Measurements from ENCODE around the gene ARNT2. TPM values are rescaled to one million over a fixed set of nuclear protein-coding genes. Genes with fewer than 3 reads are reported as not detected.

ARNT2 gene
- total RNA-seq, 1 donor from 2014 or later = not detected

DNA sequence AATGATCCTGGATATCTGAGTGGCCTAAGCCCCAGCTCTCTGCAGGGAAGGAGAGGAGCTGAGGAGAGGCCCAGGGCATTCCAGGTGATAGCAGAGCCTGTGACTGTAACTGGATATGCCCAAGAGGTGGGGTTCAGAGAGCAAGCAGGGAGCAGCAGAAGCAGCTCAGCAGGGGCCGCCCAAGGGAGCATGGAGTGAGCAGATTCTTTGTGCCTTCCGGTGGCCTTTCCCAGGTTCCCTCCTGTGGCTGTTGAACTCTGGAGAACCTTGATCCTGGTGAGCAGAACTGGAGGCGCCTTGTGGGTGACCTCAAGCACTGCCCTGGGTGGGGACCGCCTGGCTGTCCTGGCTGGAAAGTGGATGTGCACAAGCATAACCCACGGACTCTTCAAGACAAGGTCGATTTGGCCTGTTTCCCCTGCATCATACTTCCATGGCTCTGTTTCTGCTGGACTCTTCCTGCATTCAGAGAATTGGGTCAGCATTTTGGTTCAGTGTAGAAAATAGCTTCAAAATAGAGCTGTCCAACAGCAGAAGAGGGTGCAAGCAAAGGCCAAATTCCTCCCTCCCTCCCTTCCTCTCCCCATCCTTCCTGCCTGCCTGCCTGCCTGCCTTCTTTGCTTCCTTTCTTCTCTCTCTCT lies 76.1 kb downstream of the ARNT2 start:
- DNase-seq (ENCODE audit: low spot score) = no peak
- Mint-ChIP-seq H3K4me1 (ENCODE audit: low read depth) (no peaks in the 10 kb centered on the region), H3K36me3 (ENCODE audit: low read depth) (no peaks in the 10 kb centered on the region), H3K27ac (no peak overlapping the region), H3K9me3 (peaks cover 6% of the 10 kb centered on the region), H3K4me3 (ENCODE audit: low read depth) (no peak overlapping the region), H3K27me3 (ENCODE audit: low read depth) (peaks cover 5% of the 10 kb centered on the region)
- intact Hi-C loops (cut with micrococcal nuclease) = no loop called here

DNA sequence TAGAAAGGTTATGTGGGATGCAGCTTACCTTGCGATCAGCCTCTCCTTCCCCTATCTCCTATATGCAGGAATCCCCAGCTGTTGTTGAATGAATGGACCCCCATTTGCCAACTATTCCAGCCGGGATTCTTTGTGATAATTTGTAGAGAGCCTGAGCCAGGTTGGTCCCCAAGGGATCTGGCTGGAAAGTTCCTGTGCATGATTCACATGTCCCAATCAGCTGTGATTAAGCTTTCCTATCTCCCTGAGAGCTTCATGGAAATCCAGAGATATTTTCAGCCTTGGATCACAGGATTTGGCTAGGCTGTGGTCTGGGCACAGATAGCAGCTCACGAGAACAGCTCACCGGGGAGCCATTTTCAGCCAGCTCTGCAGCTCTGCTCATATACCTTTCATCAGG lies 76.7 kb downstream of the ARNT2 start:
- DNase-seq (ENCODE audit: low spot score) = no peak
- H3K36me3 Mint-ChIP-seq (ENCODE audit: low read depth) = no peaks in the 10 kb centered on the region
- intact Hi-C loops (cut with micrococcal nuclease) = no loop called here
- H3K9me3 Mint-ChIP-seq = peaks cover 2% of the 10 kb centered on the region
- H3K4me1 Mint-ChIP-seq (ENCODE audit: low read depth) = no peaks in the 10 kb centered on the region
- no peak overlapping the region for H3K4me3 Mint-ChIP-seq (ENCODE audit: low read depth)
- H3K27ac Mint-ChIP-seq = no peak overlapping the region
- peaks cover 5% of the 10 kb centered on the region for H3K27me3 Mint-ChIP-seq (ENCODE audit: low read depth)

DNA sequence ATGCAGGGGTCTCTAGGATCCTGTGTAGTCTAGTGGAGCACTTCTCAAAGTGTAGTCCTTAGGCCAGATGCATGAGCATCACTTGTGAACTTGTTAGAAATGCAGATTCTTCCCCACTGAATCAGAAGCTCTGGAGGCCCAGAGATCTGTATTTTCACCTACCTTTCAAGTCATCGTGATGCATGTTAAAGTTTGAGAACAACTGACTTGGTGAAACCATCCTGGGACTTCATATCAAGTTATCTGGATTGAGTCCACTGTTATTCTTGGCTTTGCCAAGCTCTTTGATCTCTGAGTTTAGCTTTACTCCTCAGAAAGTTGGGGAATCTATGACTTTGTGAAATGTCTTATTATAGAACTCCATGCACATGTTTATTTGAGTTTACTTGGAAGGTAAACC lies 78.5 kb downstream of the ARNT2 start:
- H3K4me3 Mint-ChIP-seq (ENCODE audit: low read depth) = no peak overlapping the region
- H3K4me1 Mint-ChIP-seq (ENCODE audit: low read depth) = peaks cover 3% of the 10 kb centered on the region
- no peak for DNase-seq (ENCODE audit: low spot score)
- peaks cover 5% of the 10 kb centered on the region for H3K27me3 Mint-ChIP-seq (ENCODE audit: low read depth)
- H3K27ac Mint-ChIP-seq = no peak overlapping the region
- H3K9me3 Mint-ChIP-seq = no peaks in the 10 kb centered on the region
- no peaks in the 10 kb centered on the region for H3K36me3 Mint-ChIP-seq (ENCODE audit: low read depth)
- intact Hi-C loops (cut with micrococcal nuclease) = no loop called here

DNA sequence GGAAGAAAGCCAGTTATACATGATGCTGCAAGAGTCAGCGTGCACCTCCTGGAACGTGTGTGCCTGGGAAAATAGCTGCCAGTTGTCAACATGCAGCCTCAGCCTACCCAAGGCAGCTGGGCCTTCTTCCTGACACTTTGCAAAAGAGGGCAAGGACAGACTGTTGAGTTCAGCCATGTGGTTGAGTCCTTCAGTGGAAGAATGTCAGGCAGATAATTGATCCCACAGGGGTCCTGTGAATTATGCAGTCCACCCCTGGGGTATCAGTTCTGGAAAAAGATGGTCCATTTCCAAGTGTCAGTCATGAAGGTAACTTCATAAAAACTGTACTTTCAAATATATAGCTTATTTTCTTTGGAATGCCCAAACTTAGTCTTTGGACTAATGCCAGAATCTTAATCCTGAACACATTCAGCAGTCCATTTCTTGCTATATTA lies 79.6 kb downstream of the ARNT2 start:
- H3K4me3 Mint-ChIP-seq (ENCODE audit: low read depth) = no peak overlapping the region
- H3K27ac Mint-ChIP-seq = no peak overlapping the region
- H3K27me3 Mint-ChIP-seq (ENCODE audit: low read depth) = peaks cover 5% of the 10 kb centered on the region
- H3K4me1 Mint-ChIP-seq (ENCODE audit: low read depth) = peaks cover 3% of the 10 kb centered on the region
- no peak for DNase-seq (ENCODE audit: low spot score)
- intact Hi-C loops (cut with micrococcal nuclease) = no loop called here
- H3K36me3 Mint-ChIP-seq (ENCODE audit: low read depth) = no peaks in the 10 kb centered on the region
- H3K9me3 Mint-ChIP-seq = no peaks in the 10 kb centered on the region

DNA sequence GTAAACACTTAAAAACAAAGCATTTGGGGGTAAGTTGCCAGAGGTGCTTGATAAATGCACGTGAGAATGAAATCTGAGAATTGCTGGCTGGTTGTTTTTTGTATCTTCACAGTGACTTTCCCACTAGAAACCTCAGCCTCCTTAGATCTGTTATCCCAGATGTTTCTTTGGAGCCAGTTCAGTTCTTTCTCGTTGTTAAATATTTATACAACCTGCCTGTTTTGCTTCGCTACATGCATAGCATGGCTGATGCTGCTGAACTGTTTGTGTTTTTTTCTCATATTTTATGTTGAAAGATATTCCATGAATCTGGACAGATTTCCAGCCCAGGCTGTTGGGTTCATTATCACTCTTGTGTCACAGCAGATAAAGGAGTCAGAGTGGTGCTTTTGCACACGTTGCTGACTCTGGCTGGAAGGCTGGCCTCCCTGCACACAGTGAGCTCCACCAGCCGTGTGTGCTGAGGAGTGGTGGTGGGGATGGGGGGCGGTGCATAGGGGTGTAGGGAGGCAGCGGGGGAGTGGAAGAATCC lies 80.2 kb downstream of the ARNT2 start:
- intact Hi-C loops (cut with micrococcal nuclease) = no loop called here
- no peaks in the 10 kb centered on the region for H3K9me3 Mint-ChIP-seq
- DNase-seq (ENCODE audit: low spot score) = no peak

DNA sequence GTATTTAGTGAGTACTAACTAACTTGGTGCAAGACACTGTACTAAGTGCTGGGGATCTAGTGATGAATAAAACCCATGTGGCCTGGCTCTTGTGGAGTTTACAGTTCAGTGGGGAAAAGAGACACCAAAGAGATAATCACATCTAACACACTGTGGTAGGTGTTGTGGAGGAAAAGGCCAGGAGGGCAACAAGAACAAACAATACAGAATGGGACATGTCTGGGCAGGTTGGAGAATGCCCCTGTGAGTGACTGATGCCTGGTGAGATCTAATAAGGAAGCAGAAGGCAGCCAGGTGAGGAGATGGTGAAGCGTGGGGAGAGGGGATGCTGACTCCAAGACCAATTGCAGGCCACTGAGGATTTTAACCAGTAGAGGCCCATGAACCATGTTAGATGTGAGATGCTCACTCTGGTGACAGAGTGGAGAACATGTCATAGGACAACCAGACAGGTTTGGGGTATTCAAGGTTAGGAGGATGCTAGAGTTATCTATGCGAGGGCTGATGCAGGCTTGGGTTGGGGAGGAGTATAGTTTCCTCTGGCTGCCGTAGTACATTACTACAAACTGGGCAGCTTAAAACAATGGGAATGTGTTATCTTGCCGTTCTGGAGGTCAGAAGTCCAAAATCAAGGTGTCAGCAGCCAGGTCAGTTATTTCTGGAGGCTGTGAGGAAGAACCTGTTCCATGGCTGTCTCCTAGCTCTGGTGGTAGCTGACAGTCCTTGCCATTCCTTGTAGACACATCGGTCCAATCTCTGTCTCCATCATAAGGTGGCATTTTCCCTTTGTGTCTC lies 81.4 kb downstream of the ARNT2 start:
- Mint-ChIP-seq H3K27me3 (ENCODE audit: low read depth) (peaks cover 5% of the 10 kb centered on the region), H3K9me3 (no peaks in the 10 kb centered on the region), H3K4me3 (ENCODE audit: low read depth) (no peak overlapping the region), H3K27ac (no peak overlapping the region), H3K36me3 (ENCODE audit: low read depth) (no peaks in the 10 kb centered on the region), H3K4me1 (ENCODE audit: low read depth) (peaks cover 3% of the 10 kb centered on the region)
- DNase-seq (ENCODE audit: low spot score) = no peak
- intact Hi-C loops (cut with micrococcal nuclease) = no loop called here

More for the DNA sequence above, 80.2 kb downstream of the ARNT2 start:
- H3K36me3 Mint-ChIP-seq (ENCODE audit: low read depth) = no peaks in the 10 kb centered on the region
- H3K27ac Mint-ChIP-seq = no peak overlapping the region
- H3K4me3 Mint-ChIP-seq (ENCODE audit: low read depth) = no peak overlapping the region
- H3K4me1 Mint-ChIP-seq (ENCODE audit: low read depth) = peaks cover 3% of the 10 kb centered on the region
- peaks cover 5% of the 10 kb centered on the region for H3K27me3 Mint-ChIP-seq (ENCODE audit: low read depth)

DNA sequence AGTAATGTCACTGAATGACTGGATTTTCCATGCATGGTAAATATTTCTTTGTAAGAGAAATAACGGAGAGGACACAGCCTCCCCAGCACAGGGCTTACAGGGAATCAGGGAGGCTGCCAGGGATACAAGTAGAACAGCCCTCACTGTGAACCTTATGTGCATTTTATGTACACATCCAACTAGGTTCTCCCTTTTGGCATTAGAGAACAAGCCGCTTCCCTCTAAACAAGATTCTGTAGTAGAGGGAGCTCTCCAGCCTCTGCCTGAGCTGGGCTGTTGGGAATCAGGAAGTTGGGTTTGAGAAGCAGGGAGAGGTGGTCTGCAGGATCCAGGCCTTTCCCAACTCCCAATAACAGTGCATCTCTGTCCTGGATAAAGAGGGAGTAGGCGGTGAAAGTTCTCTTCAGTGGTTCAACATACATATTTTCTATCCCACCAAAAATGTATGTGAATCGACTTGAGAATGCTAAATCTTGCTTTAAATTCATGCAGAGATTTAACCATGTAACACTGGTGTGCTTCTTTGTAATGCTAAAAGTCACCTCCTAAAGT lies 83.7 kb downstream of the ARNT2 start:
- no peak overlapping the region for H3K4me3 Mint-ChIP-seq (ENCODE audit: low read depth)
- intact Hi-C loops (cut with micrococcal nuclease) = no loop called here
- H3K9me3 Mint-ChIP-seq = no peaks in the 10 kb centered on the region
- H3K27me3 Mint-ChIP-seq (ENCODE audit: low read depth) = peaks cover 5% of the 10 kb centered on the region
- H3K27ac Mint-ChIP-seq = no peak overlapping the region
- no peak for DNase-seq (ENCODE audit: low spot score)
- no peaks in the 10 kb centered on the region for H3K36me3 Mint-ChIP-seq (ENCODE audit: low read depth)
- H3K4me1 Mint-ChIP-seq (ENCODE audit: low read depth) = peaks cover 3% of the 10 kb centered on the region

DNA sequence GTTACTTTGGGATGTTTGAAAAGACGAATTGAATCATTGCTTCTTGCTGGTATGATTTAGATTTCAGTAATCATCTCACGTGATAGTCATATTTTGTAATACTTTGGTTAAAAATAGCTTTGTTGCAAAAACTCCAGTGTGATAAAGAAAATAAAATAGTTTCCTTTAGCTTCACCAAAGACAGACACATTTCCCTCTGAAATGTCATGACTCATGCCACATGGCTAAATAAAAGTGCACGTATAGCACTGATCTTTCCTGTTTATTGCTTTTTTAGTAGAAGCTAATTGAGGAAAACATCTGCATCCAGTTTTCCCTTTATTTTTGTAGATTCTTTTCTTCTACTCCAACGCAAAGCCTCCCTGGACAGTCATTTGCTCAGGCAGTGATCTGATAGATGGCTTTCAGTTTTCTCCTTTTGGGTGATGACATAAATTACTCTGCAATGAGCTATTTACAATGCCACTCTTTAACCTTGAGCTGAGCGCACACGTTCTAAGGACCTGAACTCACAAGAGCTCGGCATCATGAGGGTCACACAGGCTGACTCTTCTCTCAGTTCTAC lies 84.9 kb downstream of the ARNT2 start:
- Mint-ChIP-seq H3K9me3 (no peaks in the 10 kb centered on the region), H3K36me3 (ENCODE audit: low read depth) (no peaks in the 10 kb centered on the region), H3K4me3 (ENCODE audit: low read depth) (no peak overlapping the region), H3K27me3 (ENCODE audit: low read depth) (peaks cover 5% of the 10 kb centered on the region), H3K4me1 (ENCODE audit: low read depth) (peaks cover 3% of the 10 kb centered on the region), H3K27ac (no peak overlapping the region)
- no peak for DNase-seq (ENCODE audit: low spot score)
- intact Hi-C loops (cut with micrococcal nuclease) = no loop called here

DNA sequence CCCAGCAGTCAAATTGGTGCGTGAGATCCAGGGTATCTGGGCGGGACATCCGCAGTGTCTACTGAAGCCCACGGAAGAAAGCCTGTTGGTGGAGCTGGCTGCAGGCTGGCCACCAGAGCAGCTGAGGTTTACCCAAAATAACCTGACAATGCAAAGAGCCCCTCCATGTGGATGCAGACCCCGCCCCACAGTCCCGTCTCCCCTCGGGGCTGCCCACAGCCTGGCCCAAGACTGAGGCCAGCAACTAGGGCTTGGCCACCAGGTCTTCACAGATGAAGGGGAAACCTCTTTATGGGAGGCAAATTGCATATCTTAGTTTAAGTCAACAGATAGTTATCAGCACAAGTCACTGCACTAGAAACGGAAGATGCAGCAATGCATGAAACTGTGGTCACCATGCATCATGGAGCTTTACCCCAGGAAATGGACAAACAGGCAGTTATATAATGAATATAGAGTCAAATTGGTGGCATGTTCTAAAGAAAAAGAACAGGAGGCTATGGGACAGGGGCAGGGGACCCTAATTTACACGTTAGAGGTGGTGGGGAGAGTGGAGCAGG lies 86.3 kb downstream of the ARNT2 start:
- Mint-ChIP-seq H3K4me1 (ENCODE audit: low read depth) (peaks cover 3% of the 10 kb centered on the region), H3K9me3 (no peaks in the 10 kb centered on the region), H3K27me3 (ENCODE audit: low read depth) (peaks cover 7% of the 10 kb centered on the region), H3K36me3 (ENCODE audit: low read depth) (no peaks in the 10 kb centered on the region), H3K4me3 (ENCODE audit: low read depth) (no peak overlapping the region), H3K27ac (no peak overlapping the region)
- no peak for DNase-seq (ENCODE audit: low spot score)
- intact Hi-C loops (cut with micrococcal nuclease) = no loop called here

DNA sequence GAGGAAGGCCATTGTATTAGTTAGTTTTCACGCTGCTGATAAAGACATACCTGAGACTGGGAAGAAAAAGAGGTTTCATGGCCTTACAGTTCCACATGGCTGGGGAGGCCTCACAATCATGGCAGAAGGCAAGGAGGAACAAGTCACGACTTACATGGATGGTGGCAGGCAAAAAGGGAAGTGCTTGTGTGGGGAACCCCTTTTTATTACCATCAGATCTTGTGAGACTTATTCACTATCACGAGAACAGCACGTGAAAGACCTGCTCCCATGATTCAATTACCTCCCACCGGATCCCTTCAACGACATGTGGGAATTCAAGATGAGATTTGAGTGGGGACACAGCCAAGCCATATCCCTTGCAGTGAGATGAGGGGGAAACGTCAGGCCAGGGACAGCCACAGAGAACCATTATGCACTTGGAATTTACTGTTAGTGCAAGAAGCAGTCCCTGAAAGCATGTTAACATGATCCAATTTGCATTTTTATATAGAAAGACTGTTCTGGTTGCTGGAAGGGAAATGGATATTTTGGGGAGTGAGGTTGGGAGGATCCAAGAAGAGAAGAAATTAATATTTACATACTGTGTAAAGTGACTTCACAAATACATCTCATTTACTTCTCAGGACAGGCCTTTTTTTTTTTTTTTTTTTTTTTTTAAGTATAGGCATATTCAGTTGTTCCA lies 87.1 kb downstream of the ARNT2 start:
- Mint-ChIP-seq H3K36me3 (ENCODE audit: low read depth) (no peaks in the 10 kb centered on the region), H3K4me3 (ENCODE audit: low read depth) (no peak overlapping the region), H3K27me3 (ENCODE audit: low read depth) (peaks cover 7% of the 10 kb centered on the region), H3K9me3 (no peaks in the 10 kb centered on the region), H3K27ac (no peak overlapping the region), H3K4me1 (ENCODE audit: low read depth) (peaks cover 2% of the 10 kb centered on the region)
- intact Hi-C loops (cut with micrococcal nuclease) = no loop called here
- DNase-seq (ENCODE audit: low spot score) = no peak

DNA sequence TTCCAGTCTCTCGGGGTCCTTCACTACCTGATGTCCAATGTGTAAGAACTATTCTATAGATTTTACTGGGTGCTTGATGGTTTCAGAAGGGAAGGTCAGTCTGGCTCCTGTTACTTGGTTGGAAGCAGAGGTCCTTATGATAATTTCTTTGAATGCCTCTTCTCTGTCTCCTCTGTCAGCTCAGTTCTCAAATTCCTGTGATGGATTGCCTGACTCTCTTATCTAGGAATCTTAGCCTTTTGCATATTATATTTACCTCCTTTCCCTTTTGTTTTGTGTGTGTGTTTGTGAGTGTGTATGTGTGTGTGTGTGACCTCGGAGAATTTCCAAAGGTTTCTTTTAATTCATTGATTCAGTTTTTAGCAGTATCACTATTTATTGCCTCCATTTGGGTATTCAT lies 88.2 kb downstream of the ARNT2 start:
- Mint-ChIP-seq H3K27me3 (ENCODE audit: low read depth) (peaks cover 7% of the 10 kb centered on the region), H3K9me3 (no peaks in the 10 kb centered on the region), H3K27ac (no peak overlapping the region), H3K4me1 (ENCODE audit: low read depth) (no peaks in the 10 kb centered on the region), H3K4me3 (ENCODE audit: low read depth) (no peak overlapping the region), H3K36me3 (ENCODE audit: low read depth) (no peaks in the 10 kb centered on the region)
- intact Hi-C loops (cut with micrococcal nuclease) = no loop called here
- no peak for DNase-seq (ENCODE audit: low spot score)

DNA sequence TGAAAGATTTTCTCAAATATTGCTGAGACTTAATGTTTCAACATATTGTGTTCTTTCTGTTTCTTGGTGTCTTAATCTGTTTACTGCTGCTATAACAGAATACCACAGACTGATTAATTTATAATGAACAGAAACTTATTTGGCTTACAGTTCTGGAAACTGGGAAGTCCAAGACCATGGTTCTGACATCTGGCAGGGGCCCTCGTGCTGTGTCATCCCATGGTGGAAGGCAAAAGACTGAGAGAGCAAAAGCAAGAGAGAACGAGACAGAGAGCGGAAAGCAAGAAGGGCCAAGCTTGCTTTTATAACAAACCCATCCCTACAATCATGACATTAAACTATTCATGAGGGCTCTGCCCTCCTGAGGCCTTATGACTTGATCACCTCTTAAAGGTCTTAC lies 88.7 kb downstream of the ARNT2 start:
- H3K27ac Mint-ChIP-seq = no peak overlapping the region
- H3K36me3 Mint-ChIP-seq (ENCODE audit: low read depth) = no peaks in the 10 kb centered on the region
- no peaks in the 10 kb centered on the region for H3K9me3 Mint-ChIP-seq
- no peaks in the 10 kb centered on the region for H3K4me1 Mint-ChIP-seq (ENCODE audit: low read depth)
- peaks cover 7% of the 10 kb centered on the region for H3K27me3 Mint-ChIP-seq (ENCODE audit: low read depth)
- DNase-seq (ENCODE audit: low spot score) = no peak
- intact Hi-C loops (cut with micrococcal nuclease) = no loop called here
- H3K4me3 Mint-ChIP-seq (ENCODE audit: low read depth) = no peak overlapping the region

Measured in activated T-helper 2 cell treated with anti-CD3 and anti-CD28 coated beads, Interferon-gamma antibody, Interleukin-2, Interleukin-4, amounts not matched to agents 10 μg/mL and 5 μg/mL and 100 μg/mL, durations not matched to agents 14 hours and 24 hours and 36 hours (primary cell).